Naive thymus-derived CD8-positive, alpha-beta T cell (primary cell): ENCODE data around the gene TTC13. TPM values are rescaled to one million over a fixed set of nuclear protein-coding genes. Genes with fewer than 3 reads are reported as not detected.

Experiments
- ATAC-seq, 2 donors: fragments of 150-1000 bp; cut with Tn5 transposase in 1 of 2; sonication (Bioruptor Pico), chemical (Tn5 transposase) in 1 of 2; 1 replicate in 1 of 2; 2 replicates in 1 of 2; pipeline ENCODE4 v1.10.0; 2021; ENCODE audit warnings: mild to moderate bottlenecking in 2 of 2, moderate library complexity in 2 of 2
- POLR2A ChIA-PET: fragments of 350-600 bp; sonication (Branson Sonifier 250); formaldehyde crosslinking; loops from one replicate; lab custom pipeline; 2021; ENCODE audit warnings: antibody characterized with exemption; lab: Charles Lee
- DNase-seq, 10 donors: peaks; one replicate each; pipeline versions ENCODE4 v3.0.0 to v3.0.0-alpha.2; 2020 to 2022
- H3K27ac Mint-ChIP-seq, 10 donors: one replicate each; pipeline ENCODE4 v1.8.0; 2020 to 2022; ENCODE audit warnings: mild to moderate bottlenecking in 10 of 10, mixed read lengths in 10 of 10, moderate library complexity in 4 of 10, inconsistent platforms in 1 of 10
- H3K27me3 Mint-ChIP-seq, 5 donors: one replicate each; pipeline ENCODE4 v1.8.0; 2021 to 2022; ENCODE audit warnings: mixed read lengths in 5 of 5
- H3K36me3 Mint-ChIP-seq, 3 donors: one replicate each; pipeline ENCODE4 v1.8.0; 2020 to 2022; ENCODE audit warnings: mixed read lengths in 3 of 3, mild to moderate bottlenecking in 2 of 3, inconsistent platforms in 1 of 3
- H3K4me1 Mint-ChIP-seq, 4 donors: one replicate each; pipeline ENCODE4 v1.8.0; 2021 to 2022; ENCODE audit warnings: mixed read lengths in 4 of 4
- H3K4me3 Mint-ChIP-seq, 10 donors: one replicate each; pipeline ENCODE4 v1.8.0; 2020 to 2022; ENCODE audit warnings: mild to moderate bottlenecking in 10 of 10, mixed read lengths in 10 of 10, moderate library complexity in 6 of 10, inconsistent platforms in 1 of 10
- H3K9me3 Mint-ChIP-seq, 9 donors: one replicate each; pipeline ENCODE4 v1.8.0; 2020 to 2022; ENCODE audit warnings: mixed read lengths in 9 of 9, mild to moderate bottlenecking in 3 of 9, inconsistent platforms in 1 of 9, moderate library complexity in 1 of 9
- polyA plus RNA-seq, 3 donors: library from polyadenylated mRNA; unstranded; fragments of 300-500 nt; fragmentation: Illumina TruSeq; gene quantifications; one replicate each; pipeline ENCODE4 v1.2.3, GENCODE V29; 2021
- total RNA-seq, 8 experiments: library from RNA in 2 of 8; stranded (reverse) in 2 of 8; gene quantifications; one replicate each; pipeline ENCODE4 v1.2.3 and lab custom pipeline; 2021 to 2026

TTC13 gene
- total and polyA plus RNA-seq, 5 experiments from 2014 or later: 6.9 to 50.0 (median 10.4) TPM

GRCh38 chr1:230898748-230899147 lies 79.9 kb downstream of the TTC13 start:
- H3K27me3 Mint-ChIP-seq: peaks cover 0 to 1% (median 0%) of the 10 kb centered on the region in 5 donors
- no peaks in the 10 kb centered on the region for H3K4me1 Mint-ChIP-seq
- ATAC-seq (no peak), DNase-seq (no peak)
- H3K9me3 Mint-ChIP-seq: no peaks in the 10 kb centered on the region
- H3K27ac Mint-ChIP-seq: peak overlapping the region in 1 of 10 donors; percentile 17
- H3K36me3 Mint-ChIP-seq: peaks cover 0 to 9% (median 3%) of the 10 kb centered on the region in 3 donors
- no peak overlapping the region for H3K4me3 Mint-ChIP-seq
- POLR2A ChIA-PET: no interaction called here

- Mint-ChIP-seq H3K4me1 (no peaks in the 10 kb centered on the region), H3K27ac (peak overlapping the region in 1 of 10 donors; percentile 20)
- POLR2A ChIA-PET: no interaction called here
These were observed 80.5 kb downstream of the TTC13 start for GRCh38 chr1:230898144-230898543.

GRCh38 chr1:230896779-230897178 lies 81.9 kb downstream of the TTC13 start:
- Mint-ChIP-seq H3K36me3 (no peaks in the 10 kb centered on the region), H3K27me3 (peaks cover 0 to 7% (median 0%) of the 10 kb centered on the region in 5 donors), H3K4me3 (no peak overlapping the region), H3K9me3 (no peaks in the 10 kb centered on the region), H3K27ac (no peak overlapping the region), H3K4me1 (no peaks in the 10 kb centered on the region)
- ATAC-seq: no peak
- DNase-seq: no peak
- POLR2A ChIA-PET: interaction anchor here (0.6 kb wide), 1 partner anchor 138 kb away, joined by 3 read pairs; no protein-coding TSS in a partner anchor

More at GRCh38 chr1:230898144-230898543, 80.5 kb downstream of the TTC13 start:
- no peak overlapping the region for H3K4me3 Mint-ChIP-seq
- DNase-seq (no peak), ATAC-seq (no peak)
- H3K27me3 Mint-ChIP-seq: peaks cover 0 to 1% (median 0%) of the 10 kb centered on the region in 5 donors
- no peaks in the 10 kb centered on the region for H3K9me3 Mint-ChIP-seq
- H3K36me3 Mint-ChIP-seq: peaks cover 0 to 3% (median 0%) of the 10 kb centered on the region in 3 donors

- H3K9me3 Mint-ChIP-seq: no peaks in the 10 kb centered on the region
- no peak overlapping the region for H3K4me3 Mint-ChIP-seq
- H3K36me3 Mint-ChIP-seq: no peaks in the 10 kb centered on the region
- no peaks in the 10 kb centered on the region for H3K4me1 Mint-ChIP-seq
- POLR2A ChIA-PET: no interaction called here
- peak overlapping the region in 2 of 10 donors; percentile 4 to 37 for H3K27ac Mint-ChIP-seq
- H3K27me3 Mint-ChIP-seq: peaks cover 0 to 10% (median 0%) of the 10 kb centered on the region in 5 donors
- no peak for ATAC-seq
- no peak for DNase-seq
These were observed 83.2 kb downstream of the TTC13 start for GRCh38 chr1:230895452-230895851.

- Mint-ChIP-seq H3K4me1 (no peaks in the 10 kb centered on the region), H3K27me3 (peaks cover 0 to 10% (median 1%) of the 10 kb centered on the region in 5 donors), H3K9me3 (no peaks in the 10 kb centered on the region), H3K36me3 (no peaks in the 10 kb centered on the region), H3K27ac (no peak overlapping the region), H3K4me3 (no peak overlapping the region)
- POLR2A ChIA-PET: no interaction called here
- no peak for ATAC-seq
- DNase-seq: no peak
These were observed 84.0 kb downstream of the TTC13 start for GRCh38 chr1:230894664-230895063.

- ATAC-seq (no peak), DNase-seq (no peak)
- no peak overlapping the region for H3K4me3 Mint-ChIP-seq
- POLR2A ChIA-PET: no interaction called here
- H3K27me3 Mint-ChIP-seq: peaks cover 2 to 14% (median 5%) of the 10 kb centered on the region in 5 donors
- no peaks in the 10 kb centered on the region for H3K9me3 Mint-ChIP-seq
- H3K4me1 Mint-ChIP-seq: no peaks in the 10 kb centered on the region
- no peaks in the 10 kb centered on the region for H3K36me3 Mint-ChIP-seq
- H3K27ac Mint-ChIP-seq: no peak overlapping the region
These were observed 84.6 kb downstream of the TTC13 start for GRCh38 chr1:230894032-230894431.

- POLR2A ChIA-PET: no interaction called here
These were observed 86.6 kb downstream of the TTC13 start for GRCh38 chr1:230892018-230892491.

GRCh38 chr1:230891413-230891812 lies 87.2 kb downstream of the TTC13 start:
- DNase-seq: no peak
- H3K9me3 Mint-ChIP-seq: no peaks in the 10 kb centered on the region
- ATAC-seq: no peak
- no peaks in the 10 kb centered on the region for H3K36me3 Mint-ChIP-seq
- H3K4me3 Mint-ChIP-seq: no peak overlapping the region
- H3K4me1 Mint-ChIP-seq: no peaks in the 10 kb centered on the region
- POLR2A ChIA-PET: no interaction called here
- H3K27ac Mint-ChIP-seq: no peak overlapping the region
- peaks cover 10 to 32% (median 14%) of the 10 kb centered on the region in 5 donors for H3K27me3 Mint-ChIP-seq

More at GRCh38 chr1:230892018-230892491, 86.6 kb downstream of the TTC13 start:
- ATAC-seq (no peak), DNase-seq (no peak)
- Mint-ChIP-seq H3K9me3 (no peaks in the 10 kb centered on the region), H3K4me3 (no peak overlapping the region), H3K36me3 (no peaks in the 10 kb centered on the region), H3K27me3 (peaks cover 10 to 32% (median 14%) of the 10 kb centered on the region in 5 donors), H3K4me1 (no peaks in the 10 kb centered on the region), H3K27ac (no peak overlapping the region)

- H3K27me3 Mint-ChIP-seq: peaks cover 26 to 75% (median 55%) of the 10 kb centered on the region in 5 donors
- DNase-seq (no peak), ATAC-seq (no peak)
- no peak overlapping the region for H3K27ac Mint-ChIP-seq
- H3K9me3 Mint-ChIP-seq: peaks cover 0 to 20% (median 4%) of the 10 kb centered on the region in 9 donors
- H3K4me1 Mint-ChIP-seq: no peaks in the 10 kb centered on the region
- peaks cover 2 to 24% (median 7%) of the 10 kb centered on the region in 3 donors for H3K36me3 Mint-ChIP-seq
- POLR2A ChIA-PET: no interaction called here
- no peak overlapping the region for H3K4me3 Mint-ChIP-seq
These were observed 94.0 kb downstream of the TTC13 start for GRCh38 chr1:230884646-230885045.

GRCh38 chr1:230883967-230884366 lies 94.7 kb downstream of the TTC13 start:
- peaks cover 0 to 20% (median 4%) of the 10 kb centered on the region in 9 donors for H3K9me3 Mint-ChIP-seq
- H3K4me3 Mint-ChIP-seq: no peak overlapping the region
- DNase-seq: no peak
- ATAC-seq: no peak
- POLR2A ChIA-PET: no interaction called here
- peaks cover 24 to 73% (median 53%) of the 10 kb centered on the region in 5 donors for H3K27me3 Mint-ChIP-seq
- H3K36me3 Mint-ChIP-seq: peaks cover 2 to 24% (median 7%) of the 10 kb centered on the region in 3 donors
- H3K27ac Mint-ChIP-seq: no peak overlapping the region
- no peaks in the 10 kb centered on the region for H3K4me1 Mint-ChIP-seq

GRCh38 chr1:230879778-230880177 lies 98.9 kb downstream of the TTC13 start:
- no peaks in the 10 kb centered on the region for H3K4me1 Mint-ChIP-seq
- peaks cover 0 to 14% (median 4%) of the 10 kb centered on the region in 9 donors for H3K9me3 Mint-ChIP-seq
- peaks cover 2 to 14% (median 5%) of the 10 kb centered on the region in 3 donors for H3K36me3 Mint-ChIP-seq
- peak overlapping the region in 1 of 10 donors; percentile 24 for H3K4me3 Mint-ChIP-seq
- H3K27ac Mint-ChIP-seq: no peak overlapping the region
- POLR2A ChIA-PET: no interaction called here
- DNase-seq: no peak
- peaks cover 28 to 68% (median 41%) of the 10 kb centered on the region in 5 donors for H3K27me3 Mint-ChIP-seq
- no peak for ATAC-seq

- POLR2A ChIA-PET: no interaction called here
- ATAC-seq: no peak
- Mint-ChIP-seq H3K27ac (no peak overlapping the region), H3K4me3 (no peak overlapping the region), H3K36me3 (peaks cover 0 to 9% (median 0%) of the 10 kb centered on the region in 3 donors), H3K27me3 (peaks cover 26 to 67% (median 40%) of the 10 kb centered on the region in 5 donors), H3K9me3 (peaks cover 0 to 5% (median 0%) of the 10 kb centered on the region in 9 donors), H3K4me1 (no peaks in the 10 kb centered on the region)
- DNase-seq: no peak
These were observed 100.1 kb downstream of the TTC13 start for GRCh38 chr1:230878591-230878990.

GRCh38 chr1:230877924-230878590 lies 100.6 kb downstream of the TTC13 start:
- Mint-ChIP-seq H3K9me3 (peaks cover 0 to 4% (median 0%) of the 10 kb centered on the region in 9 donors), H3K36me3 (peaks cover 0 to 9% (median 0%) of the 10 kb centered on the region in 3 donors), H3K4me1 (no peaks in the 10 kb centered on the region), H3K4me3 (no peak overlapping the region), H3K27me3 (peaks cover 26 to 66% (median 40%) of the 10 kb centered on the region in 5 donors), H3K27ac (no peak overlapping the region)
- POLR2A ChIA-PET: no interaction called here
- ATAC-seq (no peak), DNase-seq (no peak)
